GM04504 (cell line): Measurements from ENCODE around the gene PTPRN2.

Experiments
- DNase-seq: peaks from one replicate; pipeline ENCODE4 v3.0.0-alpha.2; 2012; ENCODE audit warnings: low read depth

The PTPRN2 gene

DNA sequence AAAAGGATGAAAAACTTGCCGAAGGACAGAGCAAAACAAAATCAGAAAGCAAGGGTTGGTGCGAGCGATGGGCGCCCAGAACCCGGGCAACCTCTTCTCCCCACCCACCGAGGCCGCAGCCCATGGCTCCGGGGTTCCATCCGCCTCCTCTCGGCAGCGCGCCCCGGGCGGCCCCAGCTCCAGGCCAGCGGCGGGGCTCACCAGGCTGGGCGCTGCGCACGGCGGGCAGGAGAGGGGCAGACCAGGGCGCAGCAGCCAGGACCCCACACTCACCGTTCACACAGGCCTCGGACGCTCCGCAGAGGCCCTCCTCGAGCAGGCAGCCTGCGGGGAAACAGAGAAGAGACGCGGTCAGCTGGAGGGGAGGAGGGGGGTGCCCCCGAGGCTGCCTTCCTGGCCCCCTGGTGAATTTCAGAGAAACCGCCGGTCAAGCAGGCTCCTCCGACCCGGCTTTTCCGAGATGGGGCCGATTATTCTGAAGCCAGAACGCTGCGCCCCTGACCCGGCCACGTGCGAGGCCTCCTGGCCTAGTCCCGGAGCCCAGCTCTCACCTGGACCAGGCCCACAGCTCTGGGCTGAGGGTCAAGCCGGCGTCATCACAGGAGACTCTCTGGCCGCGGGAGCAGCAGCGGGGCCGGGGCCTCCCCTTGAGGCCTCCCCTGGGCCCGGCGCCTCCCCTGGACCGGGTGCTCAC is 98.0 kb downstream of the PTPRN2 start:
- no peak for DNase-seq

DNA sequence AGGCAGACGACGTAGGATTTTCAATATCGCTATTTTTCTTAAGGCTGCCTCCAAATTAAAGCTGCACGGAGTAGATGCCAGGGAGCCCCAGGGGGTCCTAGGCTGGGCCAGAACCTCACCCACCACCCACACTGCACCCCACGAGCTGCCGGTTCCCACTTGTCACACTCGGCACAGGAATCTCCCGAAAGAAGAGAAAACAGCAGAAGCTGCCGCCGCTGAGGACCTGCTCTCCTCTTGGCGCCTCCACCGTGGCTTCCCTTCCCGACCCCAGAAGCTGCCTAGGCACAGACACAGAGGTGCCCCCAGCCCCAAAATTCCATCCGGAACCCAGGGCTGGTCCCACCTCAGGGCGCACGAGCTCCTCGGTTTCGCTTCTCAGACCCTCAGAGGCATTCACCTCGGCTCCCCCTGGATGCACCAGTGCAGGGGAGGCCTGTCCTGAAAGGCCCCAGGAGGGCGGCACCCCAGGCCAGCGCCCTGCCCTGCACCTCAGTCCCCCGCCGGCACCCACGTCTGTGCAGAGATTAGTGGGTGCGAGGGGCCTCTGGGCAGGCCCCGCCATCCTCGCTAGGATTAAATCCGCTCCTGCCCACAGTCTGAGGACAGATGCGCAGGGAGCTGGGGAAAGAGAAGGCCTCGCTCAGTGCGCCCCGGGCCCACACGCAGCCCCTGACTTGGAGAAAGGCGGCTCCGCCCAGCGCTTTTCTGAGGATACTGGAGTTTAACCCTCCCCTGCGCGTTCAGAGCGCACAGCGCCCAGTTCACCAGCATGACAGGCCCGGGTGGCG is 99.2 kb downstream of the PTPRN2 start:
- DNase-seq, result no peak

DNA sequence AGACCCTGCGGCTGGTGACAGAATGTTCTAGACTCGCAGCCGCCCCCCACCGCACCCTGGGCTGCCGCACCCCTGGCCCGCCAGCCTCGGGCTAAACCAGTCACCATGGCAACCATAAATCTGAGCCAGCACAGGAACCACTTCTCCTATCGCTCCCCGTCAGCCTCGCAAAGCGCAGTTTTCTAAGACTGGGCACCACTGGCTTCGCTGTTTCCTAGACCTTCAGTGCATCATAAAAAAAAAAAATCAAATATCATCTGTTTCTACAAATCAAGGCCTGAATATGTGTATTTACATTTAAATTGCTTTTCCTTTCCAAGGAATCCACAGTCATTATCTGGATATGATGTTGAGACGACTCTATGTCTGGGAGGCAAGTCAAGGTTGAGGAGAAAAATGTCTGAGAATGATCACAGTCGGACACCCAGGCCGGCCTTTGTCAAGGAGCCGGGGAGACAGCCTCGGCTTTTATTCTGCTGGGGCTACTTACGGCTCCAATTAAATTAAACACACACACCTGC is 99.9 kb downstream of the PTPRN2 start:
- DNase-seq, result no peak

GRCh38 chr7:158486919-158487318 is 100.7 kb downstream of the PTPRN2 start:
- DNase-seq, result no peak

GRCh38 chr7:158484801-158485531 is 102.7 kb downstream of the PTPRN2 start:
- no peak for DNase-seq

GRCh38 chr7:158482480-158482879 is 105.1 kb downstream of the PTPRN2 start:
- no peak for DNase-seq

DNA sequence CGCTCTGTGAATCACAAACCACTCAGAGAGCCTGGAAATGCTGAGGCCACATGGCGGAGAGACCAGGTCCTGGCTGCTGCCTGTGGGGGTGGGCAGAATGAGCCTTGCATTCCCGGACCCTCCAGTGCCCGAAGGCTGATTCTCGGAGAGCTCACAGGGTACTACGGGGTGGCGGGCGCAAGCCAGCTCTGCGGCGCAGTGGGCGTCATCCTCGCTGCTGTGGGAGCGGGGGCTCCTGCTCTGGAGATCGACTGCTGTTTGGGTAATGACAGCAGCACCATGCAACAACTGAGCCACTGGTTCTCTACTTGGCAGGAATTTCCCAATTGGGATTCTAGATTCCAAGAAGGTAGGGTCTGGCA is 108.0 kb downstream of the PTPRN2 start:
- DNase-seq, result no peak

DNA sequence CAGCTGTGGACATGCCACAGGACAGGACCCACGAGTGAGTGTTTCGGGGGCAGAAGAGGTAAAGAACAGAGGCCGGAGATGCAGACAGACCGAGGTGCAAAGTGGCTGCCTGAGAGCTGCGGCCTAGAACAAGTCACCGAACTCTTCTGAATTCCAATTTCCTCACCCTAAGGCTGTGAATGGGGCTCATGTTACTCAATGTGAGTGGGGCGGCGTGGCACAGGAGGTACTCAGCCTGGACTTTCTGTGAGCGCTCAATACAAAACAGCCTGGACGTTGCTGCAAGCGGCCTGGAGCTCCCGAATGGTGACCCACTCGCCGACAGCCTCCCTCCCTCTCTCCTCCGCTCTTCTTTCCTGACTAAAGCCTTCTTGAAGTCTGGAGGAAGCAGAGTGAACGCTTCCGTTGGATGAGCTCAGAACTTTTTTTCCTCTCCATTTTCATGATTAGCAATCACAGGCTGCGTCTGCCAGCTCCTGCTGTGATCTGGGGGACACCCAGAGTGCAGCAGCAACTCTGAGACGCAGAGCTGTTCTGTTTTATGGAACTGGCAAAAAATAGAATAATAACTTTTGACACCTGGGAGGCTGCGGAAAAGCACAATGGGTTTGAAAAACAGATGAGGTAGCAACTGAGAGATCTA is 108.5 kb downstream of the PTPRN2 start:
- no peak for DNase-seq

DNA sequence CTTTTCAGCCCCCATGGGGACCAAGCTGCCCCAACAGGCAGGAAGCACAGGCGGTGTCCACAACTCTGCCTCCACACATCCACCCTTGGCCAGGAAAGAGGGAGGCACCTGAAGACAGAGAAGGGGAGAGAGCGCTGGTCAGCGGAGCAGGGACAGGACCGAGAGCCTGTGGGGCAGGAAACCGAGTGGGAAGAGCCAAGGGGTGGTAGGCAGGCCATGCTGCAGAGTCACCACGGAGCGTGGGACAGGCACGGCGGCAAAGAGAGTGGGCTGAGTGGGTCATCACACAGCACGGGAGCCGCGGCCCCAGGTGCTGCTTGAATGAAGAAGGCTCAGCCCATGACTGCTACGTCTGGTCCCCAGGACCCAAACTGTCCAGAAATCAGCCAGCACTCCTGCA is 109.8 kb downstream of the PTPRN2 start:
- DNase-seq, result no peak

DNA sequence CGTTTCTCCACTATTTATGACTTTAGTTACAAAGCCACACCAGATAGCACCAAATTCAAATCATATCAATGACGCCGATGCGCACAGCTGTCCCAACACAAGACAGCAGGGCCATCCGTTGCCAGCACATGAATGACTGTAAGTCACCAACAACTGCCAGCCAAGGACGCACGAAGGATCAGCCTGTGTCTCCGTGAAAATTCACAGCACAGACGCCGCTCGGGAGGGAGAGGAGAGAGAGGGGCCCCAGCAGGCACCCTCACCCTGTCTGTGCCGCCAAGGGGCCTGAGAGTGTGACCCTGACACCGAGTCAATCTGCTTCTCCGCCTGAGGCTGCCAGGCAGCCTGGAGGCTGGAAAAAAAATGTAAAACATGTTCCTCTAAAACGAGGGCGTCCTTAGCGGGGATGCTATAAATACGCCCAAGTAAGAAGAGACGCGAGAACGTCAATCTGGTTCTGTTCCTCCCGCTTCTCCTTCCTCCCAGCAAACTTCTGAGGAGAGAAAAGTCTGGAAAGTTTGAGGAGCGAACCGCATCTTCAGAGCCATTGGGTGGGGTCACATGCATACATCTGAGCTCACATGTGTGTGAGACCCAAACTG is 111.2 kb downstream of the PTPRN2 start:
- no peak for DNase-seq

DNA sequence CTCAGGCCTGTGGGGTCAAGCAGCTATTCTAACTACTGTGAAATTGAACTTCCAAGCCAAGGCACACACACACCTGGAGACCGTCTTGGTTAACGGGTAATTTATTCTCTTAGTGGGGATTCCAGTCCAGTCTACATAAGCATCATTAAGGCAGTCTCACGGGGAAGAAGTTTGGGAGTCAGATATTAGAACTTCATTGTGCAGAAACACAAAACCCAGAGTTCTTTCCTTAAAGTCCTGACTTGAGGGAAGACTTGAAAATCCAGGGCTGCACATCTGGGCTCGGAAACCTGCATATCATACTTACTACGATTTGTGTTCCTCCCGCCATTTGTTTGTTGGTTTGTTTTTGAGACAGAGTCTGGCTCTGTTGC is 112.0 kb downstream of the PTPRN2 start:
- no peak for DNase-seq

DNA sequence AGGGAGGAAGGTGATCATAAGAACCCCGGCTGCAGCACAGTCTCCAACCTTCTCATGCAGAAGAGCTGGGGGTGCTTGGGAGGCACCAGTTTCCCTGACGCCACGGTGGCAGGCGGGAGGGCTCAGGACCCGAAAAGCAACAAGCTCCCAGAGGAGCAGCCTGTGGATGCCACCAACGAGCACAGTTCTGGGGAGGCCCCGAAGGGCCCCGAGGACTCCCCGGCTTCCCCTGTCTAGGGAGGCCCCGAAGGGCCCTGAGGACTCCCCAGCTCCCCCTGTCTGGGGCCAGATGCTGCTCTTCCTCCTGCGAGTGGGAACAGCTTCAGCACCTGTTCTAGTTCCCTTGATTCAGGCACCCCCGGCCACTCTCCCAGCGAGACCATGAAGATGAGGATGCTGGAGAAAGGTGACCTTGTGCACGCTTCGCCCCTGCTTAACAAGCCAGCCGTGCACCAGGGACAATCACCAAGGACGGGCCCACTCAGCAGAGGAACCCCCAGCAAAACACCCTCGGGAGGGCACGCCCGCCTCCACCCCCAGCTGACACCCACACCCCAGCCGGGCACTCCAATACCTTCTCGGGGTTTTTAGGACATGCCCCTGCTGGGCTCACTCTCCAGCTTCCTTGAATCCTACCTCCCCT is 112.5 kb downstream of the PTPRN2 start:
- no peak for DNase-seq

DNA sequence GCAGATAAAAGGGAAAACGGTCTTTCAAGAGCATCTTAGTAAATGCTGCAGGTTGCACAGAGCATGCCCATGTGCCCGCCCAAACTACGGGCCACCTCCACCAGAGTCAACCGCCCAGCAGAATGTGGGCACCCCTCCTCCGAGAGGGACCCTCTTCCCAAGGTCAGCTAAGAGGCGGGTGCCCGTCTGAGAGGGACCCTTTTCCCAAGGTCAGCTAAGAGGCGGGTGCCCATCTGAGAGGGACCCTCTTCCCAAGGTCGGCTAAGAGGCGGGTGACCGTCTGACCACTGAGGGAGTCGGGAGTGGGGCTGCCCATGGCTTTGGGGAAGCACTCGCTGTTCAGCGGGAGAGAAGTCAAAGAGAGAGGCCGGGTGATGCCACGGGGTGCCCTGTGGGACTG is 113.1 kb downstream of the PTPRN2 start:
- DNase-seq, result no peak

DNA sequence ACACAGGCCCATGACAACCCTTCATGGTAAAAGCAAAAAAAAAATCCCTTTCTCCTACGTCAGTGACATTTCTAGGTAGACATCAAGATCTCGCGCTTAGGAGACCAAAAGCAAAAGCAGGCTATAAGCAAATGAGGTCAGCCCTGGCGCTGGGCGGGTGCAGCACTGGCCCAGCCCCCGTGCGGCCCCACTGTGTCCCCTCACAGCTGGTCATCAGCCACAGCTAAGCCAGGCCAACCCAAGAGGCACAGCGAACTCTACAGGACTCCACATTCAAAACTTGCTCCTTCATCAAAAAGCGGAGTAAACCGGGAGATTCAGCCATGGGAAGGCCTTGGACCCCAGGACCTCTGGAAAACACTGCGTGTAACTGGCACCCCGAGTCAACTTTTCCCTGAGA is 113.7 kb downstream of the PTPRN2 start:
- no peak for DNase-seq

GRCh38 chr7:158473221-158473620 is 114.4 kb downstream of the PTPRN2 start:
- DNase-seq, result no peak

DNA sequence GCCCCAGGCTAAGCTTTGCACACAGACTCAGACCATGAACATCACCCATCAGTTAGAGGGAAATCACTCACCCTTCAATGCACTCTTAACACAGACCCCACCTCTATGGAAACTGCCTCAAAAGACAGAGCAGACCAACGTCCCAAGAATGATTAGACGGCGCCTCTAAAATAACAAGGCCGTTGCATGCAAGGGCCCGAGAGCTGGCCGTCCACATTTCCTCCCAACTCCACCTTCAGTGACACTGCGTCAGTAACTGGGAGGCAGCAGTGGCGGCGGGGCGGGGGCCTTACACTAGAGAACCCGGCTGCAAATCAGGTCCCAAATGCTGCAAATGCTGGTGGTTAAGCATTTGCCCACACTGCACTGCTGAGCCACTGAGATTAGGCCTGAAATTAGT is 115.0 kb downstream of the PTPRN2 start:
- DNase-seq, result no peak

GRCh38 chr7:158471716-158472115 is 115.9 kb downstream of the PTPRN2 start:
- no peak for DNase-seq

GRCh38 chr7:158470336-158470735 is 117.3 kb downstream of the PTPRN2 start:
- DNase-seq, result no peak

- no peak for DNase-seq
Observed at GRCh38 chr7:158469396-158470051, 118.1 kb downstream of the PTPRN2 start.

DNA sequence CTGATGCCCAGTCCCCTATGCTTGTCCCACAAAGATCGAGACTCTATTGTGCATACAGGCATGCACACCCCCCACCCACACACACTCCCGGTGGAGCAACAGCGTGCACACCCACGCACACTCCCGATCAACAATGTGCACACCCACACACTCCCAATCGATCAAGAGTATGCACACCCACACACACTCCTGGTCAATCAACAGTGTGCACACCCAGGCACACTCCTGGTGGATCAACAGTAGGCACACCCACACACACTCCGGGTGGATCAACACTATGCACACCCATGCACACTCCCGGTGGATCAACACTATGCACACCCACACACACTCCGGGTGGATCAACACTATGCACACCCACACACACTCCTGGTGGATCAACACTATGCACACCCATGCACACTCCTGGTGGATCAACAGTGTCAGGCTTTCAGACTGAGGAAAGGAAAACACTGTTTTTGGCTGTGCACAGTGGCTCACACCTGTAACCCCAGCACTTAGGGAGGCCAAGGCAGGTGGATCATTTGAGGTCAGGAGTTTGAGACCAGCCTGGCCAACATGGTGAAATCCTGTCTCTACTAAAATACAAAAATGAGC is 118.8 kb downstream of the PTPRN2 start:
- DNase-seq, result no peak

DNA sequence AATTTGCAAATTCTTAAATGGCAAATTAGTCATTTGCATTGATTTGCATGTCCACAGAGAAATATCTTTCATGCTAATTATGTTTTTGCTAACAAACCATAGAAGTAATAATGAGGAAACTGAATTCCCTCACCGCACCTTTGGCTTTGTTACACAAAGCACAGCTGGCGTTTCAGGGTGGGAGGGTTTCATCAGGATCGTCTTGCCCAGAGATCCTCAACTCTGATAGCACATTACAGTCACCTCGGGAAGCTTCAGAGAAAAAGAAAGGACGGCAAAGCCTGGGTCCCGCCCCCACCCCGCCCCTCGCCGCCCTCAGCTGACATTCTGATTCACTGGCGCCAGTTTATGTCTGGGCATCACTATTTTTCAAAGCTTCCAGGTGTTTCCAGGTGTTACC is 119.4 kb downstream of the PTPRN2 start:
- DNase-seq, result no peak
